ENCODE data around the gene GLOD4. TPM values are rescaled to one million over a fixed set of nuclear protein-coding genes. Genes with fewer than 3 reads are reported as not detected.
"Not testable (repeated sequence)": the region's sequence is repeated elsewhere in the genome, so short reads cannot be mapped to it uniquely, and the experiment has no call there.

GLOD4 gene
- total RNA-seq, 1 donor from 2014 or later: 87.0 TPM

- TF ChIP-seq CTCF (IDR thresholded peaks at IDR 0.05; ENCODE audit: insufficient read depth, low read length, poor library complexity, severe bottlenecking): peak; percentile 84
- Histone ChIP-seq H3K4me3 (ENCODE audit: low read depth, low read length) (no peak overlapping the region), H3K27me3 (ENCODE audit: control insufficient read depth, insufficient read depth, low read length) (no peaks in the 10 kb centered on the region), H3K36me3 (ENCODE audit: control insufficient read depth, insufficient read depth, low read length) (peaks cover 4% of the 10 kb centered on the region)
- no peak for DNase-seq (ENCODE audit: low read depth)
Observed at GRCh38 chr17:794876-795275, 12.8 kb upstream of the GLOD4 start.

- peak; percentile 5 for TF ChIP-seq CTCF (IDR thresholded peaks at IDR 0.05; ENCODE audit: insufficient read depth, low read length, poor library complexity, severe bottlenecking)
- peaks cover 4% of the 10 kb centered on the region for H3K36me3 ChIP-seq (ENCODE audit: control insufficient read depth, insufficient read depth, low read length)
- H3K27me3 ChIP-seq (ENCODE audit: control insufficient read depth, insufficient read depth, low read length): no peaks in the 10 kb centered on the region
- H3K4me3 ChIP-seq (ENCODE audit: low read depth, low read length): no peak overlapping the region
- DNase-seq (ENCODE audit: low read depth): no peak
Observed at GRCh38 chr17:792277-792676, 10.2 kb upstream of the GLOD4 start.

GRCh38 chr17:791829-792228 lies 9.7 kb upstream of the GLOD4 start:
- H3K36me3 ChIP-seq (ENCODE audit: control insufficient read depth, insufficient read depth, low read length): peaks cover 4% of the 10 kb centered on the region
- no peaks in the 10 kb centered on the region for H3K27me3 ChIP-seq (ENCODE audit: control insufficient read depth, insufficient read depth, low read length)
- TF ChIP-seq CTCF (IDR thresholded peaks at IDR 0.05; ENCODE audit: insufficient read depth, low read length, poor library complexity, severe bottlenecking): no peak
- DNase-seq (ENCODE audit: low read depth): no peak
- H3K4me3 ChIP-seq (ENCODE audit: low read depth, low read length): no peak overlapping the region

GRCh38 chr17:790874-791247 lies 8.8 kb upstream of the GLOD4 start:
- not testable (repeated sequence) for DNase-seq (ENCODE audit: low read depth); H3K4me3 ChIP-seq (ENCODE audit: low read depth, low read length); H3K27me3 ChIP-seq (ENCODE audit: control insufficient read depth, insufficient read depth, low read length); H3K36me3 ChIP-seq (ENCODE audit: control insufficient read depth, insufficient read depth, low read length)

- DNase-seq (ENCODE audit: low read depth); H3K36me3 ChIP-seq (ENCODE audit: control insufficient read depth, insufficient read depth, low read length); H3K4me3 ChIP-seq (ENCODE audit: low read depth, low read length): not testable (repeated sequence)
Observed at GRCh38 chr17:789931-790873, 8.1 kb upstream of the GLOD4 start.

GRCh38 chr17:789160-789840 lies 7.2 kb upstream of the GLOD4 start:
- DNase-seq (ENCODE audit: low read depth): no peak
- Histone ChIP-seq H3K4me3 (ENCODE audit: low read depth, low read length) (no peak overlapping the region), H3K36me3 (ENCODE audit: control insufficient read depth, insufficient read depth, low read length) (peaks cover 4% of the 10 kb centered on the region), H3K27me3 (ENCODE audit: control insufficient read depth, insufficient read depth, low read length) (no peaks in the 10 kb centered on the region)
- TF ChIP-seq CTCF (IDR thresholded peaks at IDR 0.05; ENCODE audit: insufficient read depth, low read length, poor library complexity, severe bottlenecking): no peak

More at GRCh38 chr17:789931-790873, 8.1 kb upstream of the GLOD4 start:
- not testable (repeated sequence) for H3K27me3 ChIP-seq (ENCODE audit: control insufficient read depth, insufficient read depth, low read length)
